CD4-positive, alpha-beta memory T cell (primary cell): ENCODE data around the gene DRC7. TPM values are rescaled to one million over a fixed set of nuclear protein-coding genes. Genes with fewer than 3 reads are reported as not detected.

Source experiments
- CTCF ChIA-PET: fragments of 350-600 bp; sonication (Branson Sonifier 250); formaldehyde crosslinking; loops from one replicate; lab custom pipeline; 2021; ENCODE audit warnings: inconsistent platforms; ENCODE audit not compliant: partially characterized antibody; lab: Charles Lee
- POLR2A ChIA-PET: fragments of 350-600 bp; sonication (Branson Sonifier 250); formaldehyde crosslinking; loops from one replicate; lab custom pipeline; 2021; ENCODE audit not compliant: partially characterized antibody; lab: Charles Lee
- DNase-seq, 5 donors: peaks; one replicate each; pipeline versions ENCODE4 v3.0.0 to v3.0.0-alpha.2; 2020 to 2022; ENCODE audit warnings: mixed read lengths in 1 of 5
- H3K27ac ChIP-seq: one replicate; pipeline ENCODE4 v1.7.0; 2013; ENCODE audit warnings: low read depth, low read length
- H3K27me3 ChIP-seq: 2 replicates; pipeline ENCODE4 v1.7.0; 2013; ENCODE audit warnings: mild to moderate bottlenecking, low read length, moderate library complexity; ENCODE audit not compliant: insufficient read depth
- H3K36me3 ChIP-seq: 2 replicates; pipeline ENCODE4 v1.7.0; 2013; ENCODE audit warnings: mild to moderate bottlenecking, low read length, moderate library complexity; ENCODE audit not compliant: insufficient read depth
- H3K4me1 ChIP-seq: 2 replicates; pipeline ENCODE4 v1.7.0; 2013; ENCODE audit warnings: mild to moderate bottlenecking, low read length, moderate library complexity; ENCODE audit not compliant: insufficient read depth
- H3K4me3 ChIP-seq, 2 donors: one replicate each; pipeline ENCODE4 v1.7.0; 2013; ENCODE audit warnings: low read length in 2 of 2, mild to moderate bottlenecking in 1 of 2
- H3K9me3 ChIP-seq, 2 donors: one replicate each; pipeline ENCODE4 v1.7.0; 2013; ENCODE audit warnings: low read length in 2 of 2, control low read depth in 1 of 2; ENCODE audit not compliant: control insufficient read depth in 1 of 2
- H3K27ac Mint-ChIP-seq, 7 donors: one replicate each; pipeline ENCODE4 v1.8.0; 2020 to 2021; ENCODE audit warnings: mixed read lengths in 7 of 7, mild to moderate bottlenecking in 6 of 7, inconsistent platforms in 3 of 7, moderate library complexity in 3 of 7
- H3K27me3 Mint-ChIP-seq, 2 donors: one replicate each; pipeline ENCODE4 v1.8.0; 2020 to 2021; ENCODE audit warnings: mixed read lengths in 2 of 2
- H3K36me3 Mint-ChIP-seq, 2 donors: one replicate each; pipeline ENCODE4 v1.8.0; 2020 to 2021; ENCODE audit warnings: mixed read lengths in 2 of 2, inconsistent platforms in 1 of 2, mild to moderate bottlenecking in 1 of 2
- H3K4me1 Mint-ChIP-seq, 4 donors: one replicate each; pipeline ENCODE4 v1.8.0; 2020 to 2021; ENCODE audit warnings: mixed read lengths in 4 of 4, mild to moderate bottlenecking in 1 of 4
- H3K4me3 Mint-ChIP-seq, 8 donors: one replicate each; pipeline ENCODE4 v1.8.0; 2020 to 2021; ENCODE audit warnings: mixed read lengths in 8 of 8, mild to moderate bottlenecking in 7 of 8, moderate library complexity in 6 of 8, inconsistent platforms in 3 of 8
- H3K9me3 Mint-ChIP-seq, 8 donors: one replicate each; pipeline ENCODE4 v1.8.0; 2020 to 2021; ENCODE audit warnings: mixed read lengths in 8 of 8, mild to moderate bottlenecking in 5 of 8, inconsistent platforms in 3 of 8, moderate library complexity in 1 of 8
- intact Hi-C: fragments of 100-400 bp; cut with micrococcal nuclease; formaldehyde crosslinking; loops from one replicate; pipeline ENCODE4 v1.15.1; 2023
- polyA plus RNA-seq, 2 donors: library from polyadenylated mRNA; unstranded; fragments of 300-500 nt; fragmentation: Illumina TruSeq; gene quantifications; one replicate each; pipeline ENCODE4 v1.2.3, GENCODE V29; 2021
- total RNA-seq, 2 experiments: library from RNA; stranded (reverse); gene quantifications; one replicate each; pipeline ENCODE4 v1.2.3, GENCODE V29; 2021

DRC7 gene
- total and polyA plus RNA-seq, 4 experiments from 2014 or later, result not detected

- peaks cover 0 to 3% (median 0%) of the 10 kb centered on the region in 4 donors for H3K4me1 Mint-ChIP-seq
- H3K4me3 ChIP-seq, result no peak overlapping the region
- H3K27me3 Mint-ChIP-seq, result no peaks in the 10 kb centered on the region
- H3K9me3 ChIP-seq, result no peaks in the 10 kb centered on the region
- H3K27me3 ChIP-seq, result no peaks in the 10 kb centered on the region
- H3K9me3 Mint-ChIP-seq, result no peaks in the 10 kb centered on the region
- ChIA-PET POLR2A (no interaction called here), CTCF (interaction anchor here (1.0 to 2.5 kb wide), 8 partner anchors 21 to 241 kb away, joined by 3 to 12 read pairs (median 4); partner anchors contain the start of gene KATNB1)
- no peaks in the 10 kb centered on the region for H3K36me3 ChIP-seq
- H3K27ac ChIP-seq, result no peak overlapping the region
- H3K4me3 Mint-ChIP-seq, result no peak overlapping the region
- H3K36me3 Mint-ChIP-seq, result peaks cover 4% of the 10 kb centered on the region in 2 donors
- H3K4me1 ChIP-seq, result no peaks in the 10 kb centered on the region
- DNase-seq, result no peak
- intact Hi-C loops, result loop anchor here (5.0 kb wide), 3 partner anchors 181 to 729 kb away; partner anchors contain the start of gene CFAP20
- no peak overlapping the region for H3K27ac Mint-ChIP-seq
These were observed 63.9 kb downstream of the DRC7 start for GRCh38 chr16:57758331-57759117.

GRCh38 chr16:57759131-57759530, 64.5 kb downstream of the DRC7 start:
- POLR2A ChIA-PET, result no interaction called here
- Mint-ChIP-seq H3K27me3 (no peaks in the 10 kb centered on the region), H3K4me3 (no peak overlapping the region), H3K27ac (no peak overlapping the region), H3K36me3 (peaks cover 2 to 4% of the 10 kb centered on the region in 2 donors), H3K9me3 (no peaks in the 10 kb centered on the region), H3K4me1 (peaks cover 0 to 3% (median 0%) of the 10 kb centered on the region in 4 donors)
- no peaks in the 10 kb centered on the region for H3K36me3 ChIP-seq
- CTCF ChIA-PET, result interaction anchor here (1.1 to 1.4 kb wide), 2 partner anchors 183 to 241 kb away, joined by 3 to 5 read pairs; no protein-coding TSS in a partner anchor
- no peaks in the 10 kb centered on the region for H3K4me1 ChIP-seq
- no peak for DNase-seq
- no peak overlapping the region for H3K27ac ChIP-seq
- no peaks in the 10 kb centered on the region for H3K9me3 ChIP-seq
- intact Hi-C loops, result loop anchor here (5.0 kb wide), 3 partner anchors 182 to 728 kb away; partner anchors contain the start of gene CFAP20
- H3K27me3 ChIP-seq, result no peaks in the 10 kb centered on the region
- H3K4me3 ChIP-seq, result no peak overlapping the region

- POLR2A ChIA-PET, result interaction anchor here (0.7 kb wide), 1 partner anchor 15 kb away, joined by 3 read pairs; no protein-coding TSS in a partner anchor
- Histone ChIP-seq H3K4me1 (no peaks in the 10 kb centered on the region), H3K27me3 (no peaks in the 10 kb centered on the region), H3K27ac (no peak overlapping the region), H3K4me3 (no peak overlapping the region), H3K36me3 (no peaks in the 10 kb centered on the region), H3K9me3 (no peaks in the 10 kb centered on the region)
- H3K27ac Mint-ChIP-seq, result peak overlapping the region in 2 of 7 donors; percentile 43 to 59
- H3K36me3 Mint-ChIP-seq, result peaks cover 0 to 2% of the 10 kb centered on the region in 2 donors
- no peak overlapping the region for H3K4me3 Mint-ChIP-seq
- DNase-seq, result no peak
- no peaks in the 10 kb centered on the region for H3K27me3 Mint-ChIP-seq
- intact Hi-C loops, result loop anchor here (5.0 kb wide), 3 partner anchors 182 to 728 kb away; partner anchors contain the start of gene CFAP20
- H3K9me3 Mint-ChIP-seq, result no peaks in the 10 kb centered on the region
- CTCF ChIA-PET, result no interaction called here
- peaks cover 0 to 3% (median 0%) of the 10 kb centered on the region in 4 donors for H3K4me1 Mint-ChIP-seq
These were observed 65.1 kb downstream of the DRC7 start for GRCh38 chr16:57759541-57760356.

GRCh38 chr16:57760357-57761160, 66.0 kb downstream of the DRC7 start:
- intact Hi-C loops, result no loop called here
- H3K4me1 ChIP-seq, result no peaks in the 10 kb centered on the region
- Mint-ChIP-seq H3K27me3 (no peaks in the 10 kb centered on the region), H3K4me1 (peaks cover 0 to 3% (median 0%) of the 10 kb centered on the region in 4 donors), H3K4me3 (no peak overlapping the region), H3K36me3 (peaks cover 0 to 2% of the 10 kb centered on the region in 2 donors), H3K9me3 (no peaks in the 10 kb centered on the region), H3K27ac (peak overlapping the region in 1 of 7 donors; percentile 59)
- CTCF ChIA-PET, result interaction anchor here (1.2 to 1.3 kb wide), 2 partner anchors 9 to 138 kb away, joined by 3 read pairs; no protein-coding TSS in a partner anchor
- H3K27me3 ChIP-seq, result no peaks in the 10 kb centered on the region
- H3K4me3 ChIP-seq, result no peak overlapping the region
- POLR2A ChIA-PET, result interaction anchor here (0.7 kb wide), 1 partner anchor 16 kb away, joined by 3 read pairs; no protein-coding TSS in a partner anchor
- H3K36me3 ChIP-seq, result no peaks in the 10 kb centered on the region
- H3K9me3 ChIP-seq, result no peaks in the 10 kb centered on the region
- DNase-seq, result no peak
- H3K27ac ChIP-seq, result no peak overlapping the region

GRCh38 chr16:57761301-57761700, 66.7 kb downstream of the DRC7 start:
- H3K9me3 Mint-ChIP-seq, result no peaks in the 10 kb centered on the region
- DNase-seq, result no peak
- Histone ChIP-seq H3K36me3 (no peaks in the 10 kb centered on the region), H3K4me1 (no peaks in the 10 kb centered on the region), H3K4me3 (no peak overlapping the region), H3K27me3 (no peaks in the 10 kb centered on the region), H3K27ac (no peak overlapping the region), H3K9me3 (no peaks in the 10 kb centered on the region)
- no peaks in the 10 kb centered on the region for H3K36me3 Mint-ChIP-seq
- no peaks in the 10 kb centered on the region for H3K27me3 Mint-ChIP-seq
- H3K27ac Mint-ChIP-seq, result no peak overlapping the region
- peaks cover 0 to 3% (median 0%) of the 10 kb centered on the region in 4 donors for H3K4me1 Mint-ChIP-seq
- no peak overlapping the region for H3K4me3 Mint-ChIP-seq
- ChIA-PET CTCF (interaction anchor here (1.2 to 1.3 kb wide), 2 partner anchors 9 to 137 kb away, joined by 3 read pairs; no protein-coding TSS in a partner anchor), POLR2A (no interaction called here)
- intact Hi-C loops, result no loop called here

GRCh38 chr16:57761957-57762356, 67.4 kb downstream of the DRC7 start:
- H3K36me3 Mint-ChIP-seq, result no peaks in the 10 kb centered on the region
- no peak for DNase-seq
- H3K27me3 Mint-ChIP-seq, result no peaks in the 10 kb centered on the region
- no peak overlapping the region for H3K27ac Mint-ChIP-seq
- POLR2A ChIA-PET, result no interaction called here
- no peaks in the 10 kb centered on the region for H3K36me3 ChIP-seq
- H3K9me3 ChIP-seq, result no peaks in the 10 kb centered on the region
- no peak overlapping the region for H3K4me3 Mint-ChIP-seq
- no peaks in the 10 kb centered on the region for H3K4me1 ChIP-seq
- H3K27me3 ChIP-seq, result no peaks in the 10 kb centered on the region
- CTCF ChIA-PET, result interaction anchor here (1.2 to 1.3 kb wide), 2 partner anchors 8 to 137 kb away, joined by 3 read pairs; no protein-coding TSS in a partner anchor
- no peaks in the 10 kb centered on the region for H3K9me3 Mint-ChIP-seq
- intact Hi-C loops, result no loop called here
- H3K27ac ChIP-seq, result no peak overlapping the region
- no peak overlapping the region for H3K4me3 ChIP-seq
- peaks cover 0 to 3% (median 0%) of the 10 kb centered on the region in 4 donors for H3K4me1 Mint-ChIP-seq
